ENCODE measurements around the gene CYS1.

The CYS1 gene

DNA sequence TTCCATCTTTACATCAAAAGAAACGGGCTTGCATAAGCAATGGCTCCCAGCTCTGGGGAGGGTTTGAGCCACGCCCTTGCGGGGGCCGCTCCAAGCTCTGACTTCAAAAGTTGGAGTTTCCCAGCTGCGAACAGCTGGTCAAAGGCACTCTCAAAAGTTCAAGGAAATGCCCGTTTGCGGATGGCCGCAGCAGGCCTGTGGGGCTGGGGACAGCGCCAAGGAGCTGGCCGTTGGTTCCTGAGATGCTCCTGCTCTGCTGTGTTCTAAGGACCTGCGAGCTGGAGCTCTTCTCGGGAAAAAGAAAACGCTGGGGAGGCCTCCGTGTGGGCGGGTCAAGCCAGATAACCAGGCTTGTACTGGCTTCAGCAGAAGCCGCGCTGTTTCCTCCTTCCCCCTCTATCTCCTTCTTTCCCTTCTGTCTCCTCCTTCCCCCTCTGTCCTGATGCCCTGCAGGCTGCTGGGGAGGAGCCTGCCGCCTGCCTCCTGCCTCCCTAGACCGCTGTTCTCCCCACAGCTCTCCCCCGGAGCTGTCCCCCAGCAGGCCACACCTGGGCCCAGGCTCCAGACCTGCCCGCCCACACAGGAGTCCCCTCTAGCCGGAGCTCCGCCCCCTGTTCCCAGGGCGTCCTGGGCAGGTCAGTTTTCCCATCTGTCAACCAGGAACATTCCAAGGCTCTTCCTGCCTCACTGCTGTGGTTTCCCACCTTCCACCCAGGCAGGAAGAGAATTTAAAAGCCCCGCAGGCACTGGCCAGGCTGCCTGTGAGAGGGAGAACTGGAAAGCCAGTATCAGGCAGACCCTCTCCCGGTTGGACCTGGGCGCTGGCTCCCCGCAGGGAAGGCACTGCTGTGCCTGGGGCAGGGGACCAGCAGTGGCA lies 22.7 kb downstream of the CYS1 start:
- no peak for TF ChIP-seq CTCF (IDR thresholded peaks at IDR 0.05)

GRCh38 chr2:10056439-10056838 lies 23.8 kb downstream of the CYS1 start:
- TF ChIP-seq CTCF (IDR thresholded peaks at IDR 0.05), result no peak

DNA sequence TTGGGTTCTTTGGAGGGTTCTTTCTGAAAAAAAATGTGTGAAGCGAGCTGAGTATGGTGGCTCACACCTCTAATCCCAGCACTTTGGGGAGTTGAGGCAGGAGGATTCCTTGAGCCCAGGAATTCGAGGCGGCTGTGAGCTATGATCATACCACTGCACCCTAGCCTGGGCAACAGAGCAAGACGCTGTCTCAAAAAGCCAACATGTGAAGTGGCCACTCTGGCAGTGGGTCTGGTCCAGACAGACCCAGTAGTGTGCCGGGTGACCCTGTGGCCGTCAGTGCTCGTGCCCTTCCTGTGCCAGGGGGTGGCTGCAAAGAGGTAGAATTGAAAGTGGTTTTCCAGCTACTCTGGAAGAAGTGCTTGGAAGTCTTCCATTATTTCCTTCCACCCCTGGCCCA lies 25.2 kb downstream of the CYS1 start:
- TF ChIP-seq CTCF (IDR thresholded peaks at IDR 0.05), result no peak

- TF ChIP-seq CTCF (IDR thresholded peaks at IDR 0.05), result no peak
These were observed 25.8 kb downstream of the CYS1 start for GRCh38 chr2:10054424-10054823.

DNA sequence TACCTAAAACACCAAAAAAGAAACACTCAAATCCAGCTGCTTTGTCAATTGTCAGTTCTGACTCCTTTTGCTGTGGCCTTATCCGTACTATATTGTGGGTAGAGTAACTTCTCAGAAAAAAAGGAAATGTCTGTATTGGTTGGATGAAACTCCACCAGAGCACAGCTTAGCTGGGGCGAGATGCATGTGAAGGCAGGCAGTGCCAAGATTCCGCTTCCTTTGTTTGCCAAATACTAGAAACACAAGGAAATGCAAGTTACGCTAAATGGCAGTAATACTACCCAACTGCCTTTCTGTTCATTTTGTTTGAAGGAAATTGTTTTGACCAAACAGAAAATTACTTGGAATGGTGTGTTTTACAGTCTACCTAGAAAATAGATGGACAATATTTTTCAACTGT lies 26.9 kb downstream of the CYS1 start:
- no peak for TF ChIP-seq CTCF (IDR thresholded peaks at IDR 0.05)

GRCh38 chr2:10052216-10052615 lies 28.0 kb downstream of the CYS1 start:
- TF ChIP-seq CTCF (IDR thresholded peaks at IDR 0.05), result no peak

- TF ChIP-seq CTCF (IDR thresholded peaks at IDR 0.05), result peak; percentile 57
These were observed 31.6 kb downstream of the CYS1 start for GRCh38 chr2:10048501-10049171.

Data from LNCAP (cell line).